Ovary (tissue), 3 donors: ENCODE data around the gene CHN2.

Experiments
- CTCF ChIP-seq, 3 donors: fragments of 450-650 bp in 2 of 3; fragments of 200-600 bp in 1 of 3; IDR thresholded peaks; one replicate each; pipeline versions ENCODE4 v1.5.1 to v1.8.0; 2016 to 2022; ENCODE audit warnings: antibody characterized with exemption in 3 of 3, mild to moderate bottlenecking in 1 of 3
- EP300 ChIP-seq: sonication (generic); formaldehyde crosslinking; IDR thresholded peaks from one replicate; pipeline ENCODE4 v1.6.1; 2017; ENCODE audit warnings: antibody characterized with exemption
- POLR2A ChIP-seq: fragments of 450-650 bp; IDR thresholded peaks from one replicate; pipeline ENCODE4 v1.6.1; 2017; ENCODE audit warnings: antibody characterized with exemption, mild to moderate bottlenecking, moderate library complexity
- donor health status: DM: no; HTN: no; CAD: no.

GRCh38 chr7:29330136-29330535 lies 135.6 kb downstream of the CHN2 start:
- no peak for TF ChIP-seq CTCF (IDR thresholded peaks at IDR 0.05)
- no peak for TF ChIP-seq POLR2A
- TF ChIP-seq EP300: no peak
